Immature natural killer cell (primary cell): Measurements from ENCODE around the gene TOX3. TPM values are rescaled to one million over a fixed set of nuclear protein-coding genes. Genes with fewer than 3 reads are reported as not detected.

Experiments used
- DNase-seq, 3 donors: peaks; one replicate each; pipeline ENCODE4 v3.0.0; 2022; ENCODE audit warnings: mixed read lengths in 1 of 3
- H3K27ac Mint-ChIP-seq, 6 donors: one replicate each; pipeline ENCODE4 v1.8.0; 2020; ENCODE audit warnings: mixed read lengths in 6 of 6, mild to moderate bottlenecking in 5 of 6, inconsistent platforms in 4 of 6, moderate library complexity in 3 of 6
- H3K27me3 Mint-ChIP-seq, 3 donors: one replicate each; pipeline ENCODE4 v1.8.0; 2020 to 2021; ENCODE audit warnings: low read depth in 3 of 3, mild to moderate bottlenecking in 3 of 3, mixed read lengths in 3 of 3, moderate library complexity in 3 of 3, inconsistent platforms in 1 of 3
- H3K36me3 Mint-ChIP-seq, 3 donors: one replicate each; pipeline ENCODE4 v1.8.0; 2020; ENCODE audit warnings: mixed read lengths in 3 of 3, inconsistent platforms in 2 of 3, mild to moderate bottlenecking in 2 of 3
- H3K4me1 Mint-ChIP-seq, 2 donors: one replicate each; pipeline ENCODE4 v1.8.0; 2020; ENCODE audit warnings: inconsistent platforms in 2 of 2, mild to moderate bottlenecking in 2 of 2, mixed read lengths in 2 of 2, moderate library complexity in 1 of 2
- H3K4me3 Mint-ChIP-seq, 5 donors: one replicate each; pipeline ENCODE4 v1.8.0; 2020; ENCODE audit warnings: mild to moderate bottlenecking in 5 of 5, mixed read lengths in 5 of 5, inconsistent platforms in 3 of 5, moderate library complexity in 3 of 5
- H3K9me3 Mint-ChIP-seq, 6 donors: one replicate each; pipeline ENCODE4 v1.8.0; 2020; ENCODE audit warnings: mild to moderate bottlenecking in 6 of 6, mixed read lengths in 6 of 6, inconsistent platforms in 4 of 6, moderate library complexity in 3 of 6
- polyA plus RNA-seq, 3 donors: library from polyadenylated mRNA; unstranded; fragments of 300-500 nt; fragmentation: Illumina TruSeq; gene quantifications; one replicate each; pipeline ENCODE4 v1.2.3, GENCODE V29; 2021

Gene TOX3
- polyA plus RNA-seq, 3 donors from 2014 or later: not detected

- H3K36me3 Mint-ChIP-seq: no peaks in the 10 kb centered on the region
- H3K27me3 Mint-ChIP-seq: peaks cover 0 to 2% (median 2%) of the 10 kb centered on the region in 3 donors
- H3K4me1 Mint-ChIP-seq: no peaks in the 10 kb centered on the region
- DNase-seq: no peak
- no peak overlapping the region for H3K27ac Mint-ChIP-seq
- no peak overlapping the region for H3K4me3 Mint-ChIP-seq
- peaks cover 0 to 6% (median 0%) of the 10 kb centered on the region in 6 donors for H3K9me3 Mint-ChIP-seq
These were observed 86.2 kb downstream of the TOX3 start for GRCh38 chr16:52460639-52461178.

GRCh38 chr16:52456368-52456767 lies 90.6 kb downstream of the TOX3 start:
- Mint-ChIP-seq H3K4me1 (no peaks in the 10 kb centered on the region), H3K27ac (no peak overlapping the region), H3K9me3 (peaks cover 0 to 11% (median 5%) of the 10 kb centered on the region in 6 donors), H3K36me3 (no peaks in the 10 kb centered on the region), H3K4me3 (no peak overlapping the region), H3K27me3 (peaks cover 0 to 3% (median 1%) of the 10 kb centered on the region in 3 donors)
- no peak for DNase-seq

- H3K4me3 Mint-ChIP-seq: no peak overlapping the region
- no peak for DNase-seq
- H3K27ac Mint-ChIP-seq: no peak overlapping the region
- no peaks in the 10 kb centered on the region for H3K36me3 Mint-ChIP-seq
- no peaks in the 10 kb centered on the region for H3K4me1 Mint-ChIP-seq
- H3K27me3 Mint-ChIP-seq: peaks cover 0 to 3% (median 1%) of the 10 kb centered on the region in 3 donors
- H3K9me3 Mint-ChIP-seq: peaks cover 0 to 13% (median 5%) of the 10 kb centered on the region in 6 donors
These were observed 91.2 kb downstream of the TOX3 start for GRCh38 chr16:52455549-52456277.

GRCh38 chr16:52453644-52454043 lies 93.3 kb downstream of the TOX3 start:
- peaks cover 2 to 22% (median 6%) of the 10 kb centered on the region in 6 donors for H3K9me3 Mint-ChIP-seq
- peaks cover 0 to 3% (median 1%) of the 10 kb centered on the region in 3 donors for H3K27me3 Mint-ChIP-seq
- no peak overlapping the region for H3K4me3 Mint-ChIP-seq
- H3K4me1 Mint-ChIP-seq: no peaks in the 10 kb centered on the region
- peaks cover 0 to under 1% (median 0%) of the 10 kb centered on the region in 3 donors for H3K36me3 Mint-ChIP-seq
- DNase-seq: no peak
- H3K27ac Mint-ChIP-seq: no peak overlapping the region

GRCh38 chr16:52451971-52452421 lies 94.9 kb downstream of the TOX3 start:
- Mint-ChIP-seq H3K27me3 (peaks cover 0 to 1% (median 1%) of the 10 kb centered on the region in 3 donors), H3K4me1 (no peaks in the 10 kb centered on the region), H3K27ac (no peak overlapping the region), H3K9me3 (peaks cover 2 to 22% (median 6%) of the 10 kb centered on the region in 6 donors), H3K36me3 (peaks cover 0 to 3% (median 0%) of the 10 kb centered on the region in 3 donors), H3K4me3 (no peak overlapping the region)
- DNase-seq: no peak

- no peak overlapping the region for H3K27ac Mint-ChIP-seq
- no peak overlapping the region for H3K4me3 Mint-ChIP-seq
- peaks cover 2 to 22% (median 8%) of the 10 kb centered on the region in 6 donors for H3K9me3 Mint-ChIP-seq
- H3K4me1 Mint-ChIP-seq: no peaks in the 10 kb centered on the region
- peaks cover 0 to 3% (median 0%) of the 10 kb centered on the region in 3 donors for H3K36me3 Mint-ChIP-seq
- H3K27me3 Mint-ChIP-seq: peaks cover 0 to 1% (median 1%) of the 10 kb centered on the region in 3 donors
- no peak for DNase-seq
These were observed 96.0 kb downstream of the TOX3 start for GRCh38 chr16:52450916-52451315.

GRCh38 chr16:52450241-52450640 lies 96.7 kb downstream of the TOX3 start:
- no peak overlapping the region for H3K27ac Mint-ChIP-seq

GRCh38 chr16:52446080-52446479 lies 100.9 kb downstream of the TOX3 start:
- Mint-ChIP-seq H3K36me3 (peaks cover 0 to 3% (median 0%) of the 10 kb centered on the region in 3 donors), H3K4me3 (no peak overlapping the region), H3K4me1 (no peaks in the 10 kb centered on the region), H3K27ac (no peak overlapping the region), H3K9me3 (peaks cover 2 to 19% (median 5%) of the 10 kb centered on the region in 6 donors), H3K27me3 (peaks cover 0 to 3% (median 0%) of the 10 kb centered on the region in 3 donors)
- no peak for DNase-seq

More at GRCh38 chr16:52450241-52450640, 96.7 kb downstream of the TOX3 start:
- no peak overlapping the region for H3K4me3 Mint-ChIP-seq
- peaks cover 0 to 1% (median 0%) of the 10 kb centered on the region in 3 donors for H3K27me3 Mint-ChIP-seq
- DNase-seq: no peak
- no peaks in the 10 kb centered on the region for H3K4me1 Mint-ChIP-seq
- H3K36me3 Mint-ChIP-seq: peaks cover 0 to 3% (median 0%) of the 10 kb centered on the region in 3 donors
- H3K9me3 Mint-ChIP-seq: peaks cover 2 to 18% (median 8%) of the 10 kb centered on the region in 6 donors

- Mint-ChIP-seq H3K27me3 (peaks cover 0 to 3% (median 0%) of the 10 kb centered on the region in 3 donors), H3K9me3 (peaks cover 0 to 21% (median 1%) of the 10 kb centered on the region in 6 donors), H3K4me1 (no peaks in the 10 kb centered on the region), H3K4me3 (no peak overlapping the region), H3K36me3 (no peaks in the 10 kb centered on the region), H3K27ac (no peak overlapping the region)
- no peak for DNase-seq
These were observed 105.1 kb downstream of the TOX3 start for GRCh38 chr16:52441886-52442285.

GRCh38 chr16:52440248-52440647 lies 106.7 kb downstream of the TOX3 start:
- Mint-ChIP-seq H3K27me3 (peaks cover 0 to 3% (median 0%) of the 10 kb centered on the region in 3 donors), H3K27ac (no peak overlapping the region), H3K4me3 (no peak overlapping the region), H3K4me1 (no peaks in the 10 kb centered on the region), H3K36me3 (no peaks in the 10 kb centered on the region), H3K9me3 (peaks cover 0 to 21% (median 0%) of the 10 kb centered on the region in 6 donors)
- DNase-seq: no peak

- no peaks in the 10 kb centered on the region for H3K36me3 Mint-ChIP-seq
- H3K9me3 Mint-ChIP-seq: peaks cover 0 to 21% (median 0%) of the 10 kb centered on the region in 6 donors
- peaks cover 0 to 3% (median 0%) of the 10 kb centered on the region in 3 donors for H3K27me3 Mint-ChIP-seq
- H3K4me1 Mint-ChIP-seq: no peaks in the 10 kb centered on the region
- no peak overlapping the region for H3K27ac Mint-ChIP-seq
- H3K4me3 Mint-ChIP-seq: no peak overlapping the region
- no peak for DNase-seq
These were observed 107.2 kb downstream of the TOX3 start for GRCh38 chr16:52439750-52440149.

GRCh38 chr16:52439171-52439701 lies 107.7 kb downstream of the TOX3 start:
- H3K4me1 Mint-ChIP-seq: no peaks in the 10 kb centered on the region

GRCh38 chr16:52437277-52437670 lies 109.7 kb downstream of the TOX3 start:
- Mint-ChIP-seq H3K27me3 (no peaks in the 10 kb centered on the region), H3K4me3 (no peak overlapping the region), H3K4me1 (no peaks in the 10 kb centered on the region), H3K36me3 (no peaks in the 10 kb centered on the region), H3K27ac (no peak overlapping the region), H3K9me3 (peaks cover 0 to 15% (median 1%) of the 10 kb centered on the region in 6 donors)
- no peak for DNase-seq

More at GRCh38 chr16:52439171-52439701, 107.7 kb downstream of the TOX3 start:
- Mint-ChIP-seq H3K27me3 (peaks cover 0 to under 1% (median 0%) of the 10 kb centered on the region in 3 donors), H3K9me3 (peaks cover 0 to 21% (median 0%) of the 10 kb centered on the region in 6 donors), H3K4me3 (no peak overlapping the region), H3K27ac (no peak overlapping the region), H3K36me3 (no peaks in the 10 kb centered on the region)
- no peak for DNase-seq
